Large intestine (tissue), 3 donors: Measurements from ENCODE around the gene RAMACL. TPM values are rescaled to one million over a fixed set of nuclear protein-coding genes. Genes with fewer than 3 reads are reported as not detected.

Source experiments
- DNase-seq, 2 donors: peaks; one replicate each; pipeline versions ENCODE4 v3.0.0 to v3.0.0-alpha.2; 2013
- H3K27ac ChIP-seq: one replicate; pipeline ENCODE4 v1.5.1; 2013; ENCODE audit warnings: low read length
- H3K27me3 ChIP-seq: 2 replicates; pipeline ENCODE4 v1.6.1; 2013; ENCODE audit warnings: low read length; ENCODE audit not compliant: control insufficient read depth, insufficient read depth
- H3K36me3 ChIP-seq: 2 replicates; pipeline ENCODE4 v1.6.1; 2013; ENCODE audit warnings: low read length; ENCODE audit not compliant: control insufficient read depth, insufficient read depth
- H3K4me1 ChIP-seq: one replicate; pipeline ENCODE4 v1.6.1; 2013; ENCODE audit warnings: low read length; ENCODE audit not compliant: control insufficient read depth, insufficient read depth
- H3K4me3 ChIP-seq: one replicate; pipeline ENCODE4 v1.5.1; 2013; ENCODE audit warnings: low read length
- H3K9me3 ChIP-seq: one replicate; pipeline ENCODE4 v1.6.1; 2013; ENCODE audit warnings: mild to moderate bottlenecking, low read depth, low read length, moderate library complexity; ENCODE audit not compliant: control insufficient read depth
- WGBS: methylation state at CpG from one replicate; pipeline ENCODE4 v1.1.5; 2013; ENCODE audit warnings: low lambda C conversion rate; ENCODE audit not compliant: insufficient coverage; 5-methylcytosine and 5-hydroxymethylcytosine counted together
- polyA plus RNA-seq: library from polyadenylated mRNA; unstranded; fragments of 120-200 nt; gene quantifications from one replicate; pipeline ENCODE4 v1.2.1, GENCODE V29; 2013

The RAMACL gene
- polyA plus RNA-seq, 1 donor = 0.30 TPM

DNA sequence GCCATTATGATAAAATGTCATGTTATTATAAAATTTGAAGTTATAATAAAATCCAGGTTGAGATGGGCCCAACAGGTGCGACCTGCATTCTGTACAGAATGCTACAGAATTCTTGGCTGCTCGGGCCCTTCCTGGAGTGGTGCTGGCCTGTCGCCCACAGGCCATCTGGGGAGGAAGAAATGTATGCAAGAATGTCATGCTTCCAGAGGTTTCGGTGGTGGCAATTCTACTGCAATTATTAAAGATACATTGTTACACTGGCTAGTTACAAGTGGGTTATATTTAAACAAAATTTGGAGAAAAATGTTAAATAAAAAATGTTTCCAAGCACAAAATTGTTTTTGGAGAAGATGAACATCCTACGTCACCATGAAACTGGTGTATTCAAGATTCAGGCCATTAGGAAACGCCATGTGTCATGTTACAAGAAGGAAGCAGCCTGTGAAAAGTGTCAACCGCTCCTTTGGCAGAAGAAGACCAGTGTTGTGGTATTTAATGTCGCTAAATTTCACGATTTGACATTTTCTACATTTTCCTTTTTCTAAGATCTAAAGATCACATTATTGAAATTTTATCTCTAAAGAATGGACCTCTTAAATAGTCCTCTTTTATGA is 7.1 kb downstream of the RAMACL start:
- H3K4me1 ChIP-seq = no peaks in the 10 kb centered on the region
- WGBS = 90% methylated on average over 2 of the region's 9 CpGs

GRCh38 chr6:166578536-166579236 is 7.8 kb downstream of the RAMACL start:
- H3K4me1 ChIP-seq = no peaks in the 10 kb centered on the region
- H3K36me3 ChIP-seq = no peaks in the 10 kb centered on the region
- 100% methylated on average over 1 of the region's 15 CpGs for WGBS
- no peak for DNase-seq
- no peaks in the 10 kb centered on the region for H3K9me3 ChIP-seq
- H3K4me3 ChIP-seq = no peak overlapping the region
- no peak overlapping the region for H3K27ac ChIP-seq
- no peaks in the 10 kb centered on the region for H3K27me3 ChIP-seq

More for the DNA sequence above, 7.1 kb downstream of the RAMACL start:
- Histone ChIP-seq H3K27ac (no peak overlapping the region), H3K9me3 (no peaks in the 10 kb centered on the region), H3K36me3 (no peaks in the 10 kb centered on the region), H3K27me3 (no peaks in the 10 kb centered on the region), H3K4me3 (no peak overlapping the region)
- DNase-seq = no peak

DNA sequence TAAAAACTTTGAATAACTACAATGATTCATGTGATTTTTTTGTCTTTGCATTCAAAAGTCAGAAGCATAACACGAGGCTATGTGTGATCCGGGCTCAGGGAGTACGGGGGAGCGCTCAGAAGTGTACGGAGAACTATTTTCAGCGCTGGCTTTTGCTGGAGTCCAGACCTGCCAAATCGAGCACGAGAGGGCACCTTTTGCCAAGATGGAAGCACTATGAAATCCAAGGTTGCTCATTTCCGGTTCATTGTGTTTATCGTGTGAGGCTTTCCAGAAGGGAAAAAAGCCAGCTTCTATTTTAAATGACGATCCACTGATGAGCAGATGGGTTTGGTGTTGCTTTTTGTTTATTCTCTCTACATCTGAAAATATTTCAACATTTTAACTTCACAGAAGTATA is 11.3 kb downstream of the RAMACL start:
- H3K9me3 ChIP-seq = no peaks in the 10 kb centered on the region
- no peaks in the 10 kb centered on the region for H3K36me3 ChIP-seq
- no peaks in the 10 kb centered on the region for H3K4me1 ChIP-seq
- H3K27me3 ChIP-seq = no peaks in the 10 kb centered on the region
- no peak for DNase-seq
- H3K27ac ChIP-seq = no peak overlapping the region
- no peak overlapping the region for H3K4me3 ChIP-seq
- whole genome bisulfite sequencing = 100% methylated on average over 2 of the region's 11 CpGs

DNA sequence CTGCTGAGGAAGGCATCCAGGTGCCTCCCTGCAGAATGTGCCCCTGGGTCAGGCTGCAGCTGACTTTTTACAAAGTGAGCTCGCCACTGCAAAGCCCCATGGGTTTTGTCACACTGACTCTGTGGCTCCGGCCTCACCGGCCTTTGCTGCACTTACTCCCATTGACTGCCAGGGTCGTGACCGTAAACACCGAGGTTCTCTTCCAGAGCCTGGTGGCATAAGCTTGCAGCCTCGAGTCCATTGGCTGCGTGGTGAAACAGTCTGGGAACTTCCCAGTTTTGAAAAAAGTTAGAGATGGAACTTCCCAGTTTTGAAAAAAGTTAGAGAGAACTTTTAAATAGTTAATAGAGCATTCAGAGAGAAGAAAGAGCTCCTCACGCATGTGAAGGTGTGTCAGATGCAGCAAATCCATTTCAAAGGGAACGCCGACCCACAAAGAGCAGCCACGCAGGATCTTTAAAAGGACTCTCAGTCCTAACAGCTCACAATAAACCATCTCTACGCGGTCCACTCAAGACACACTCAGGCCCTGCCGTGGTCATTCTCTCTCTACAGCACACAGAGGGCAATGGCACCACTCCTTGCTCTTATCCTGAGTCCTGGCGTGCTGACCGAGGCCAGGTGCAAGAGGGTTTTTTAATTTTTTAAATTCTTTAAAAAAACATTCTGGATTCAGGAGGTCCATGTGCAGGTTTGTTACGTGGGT is 12.8 kb downstream of the RAMACL start:
- H3K9me3 ChIP-seq = no peaks in the 10 kb centered on the region
- WGBS = 92% methylated on average over 5 of the region's 18 CpGs
- no peaks in the 10 kb centered on the region for H3K4me1 ChIP-seq
- H3K27me3 ChIP-seq = no peaks in the 10 kb centered on the region
- H3K27ac ChIP-seq = no peak overlapping the region
- no peak for DNase-seq
- H3K4me3 ChIP-seq = no peak overlapping the region
- no peaks in the 10 kb centered on the region for H3K36me3 ChIP-seq

DNA sequence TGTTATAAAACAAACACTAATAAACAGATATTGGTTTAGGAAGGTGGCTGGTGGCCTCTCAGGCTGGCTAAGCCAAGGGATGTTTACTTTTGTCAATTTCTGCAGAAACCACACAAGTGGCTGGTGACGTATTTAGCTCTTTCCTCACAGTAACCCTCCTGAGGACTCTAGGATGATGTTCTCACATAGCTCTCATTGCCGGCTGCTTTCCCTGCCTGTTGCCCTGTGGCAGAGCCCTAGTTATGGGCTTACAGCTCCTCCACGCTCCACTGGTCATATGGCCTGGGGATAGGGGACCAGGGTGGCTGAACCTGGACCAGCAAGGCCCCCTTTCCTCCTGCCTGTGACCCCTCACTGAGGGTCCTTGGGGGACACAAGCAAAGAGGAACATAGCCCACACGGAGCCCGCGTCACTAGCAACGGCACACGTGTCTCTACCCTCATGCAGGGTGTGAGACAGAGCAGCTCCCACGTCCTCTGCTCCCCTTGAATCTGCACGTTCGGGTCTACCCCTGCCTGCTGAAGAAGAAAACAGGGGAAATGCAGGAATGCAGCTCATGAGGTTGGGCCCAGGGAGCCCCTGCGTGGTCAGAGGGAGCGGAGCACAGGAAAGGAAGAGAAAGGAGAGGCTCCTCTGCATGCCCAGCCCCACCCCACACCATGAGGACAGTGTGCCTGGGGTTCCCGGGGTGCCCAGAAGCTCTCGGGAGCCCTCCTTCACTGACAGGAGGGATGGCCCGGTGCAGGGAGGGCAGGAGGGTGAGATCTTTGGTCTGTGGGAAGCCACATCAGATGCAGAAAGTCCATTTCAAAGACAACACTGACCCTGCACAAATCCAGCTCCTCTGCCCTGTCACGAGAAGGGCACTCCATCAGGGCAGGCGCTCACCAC is 13.9 kb downstream of the RAMACL start:
- Histone ChIP-seq H3K4me3 (no peak overlapping the region), H3K27ac (peak overlapping the region; percentile 20), H3K4me1 (no peaks in the 10 kb centered on the region), H3K27me3 (no peaks in the 10 kb centered on the region), H3K36me3 (no peaks in the 10 kb centered on the region), H3K9me3 (no peaks in the 10 kb centered on the region)
- no CpG with 5 or more reads among the region's 18 CpGs for WGBS
- peak in 1 of 2 donors; percentile 40 for DNase-seq

DNA sequence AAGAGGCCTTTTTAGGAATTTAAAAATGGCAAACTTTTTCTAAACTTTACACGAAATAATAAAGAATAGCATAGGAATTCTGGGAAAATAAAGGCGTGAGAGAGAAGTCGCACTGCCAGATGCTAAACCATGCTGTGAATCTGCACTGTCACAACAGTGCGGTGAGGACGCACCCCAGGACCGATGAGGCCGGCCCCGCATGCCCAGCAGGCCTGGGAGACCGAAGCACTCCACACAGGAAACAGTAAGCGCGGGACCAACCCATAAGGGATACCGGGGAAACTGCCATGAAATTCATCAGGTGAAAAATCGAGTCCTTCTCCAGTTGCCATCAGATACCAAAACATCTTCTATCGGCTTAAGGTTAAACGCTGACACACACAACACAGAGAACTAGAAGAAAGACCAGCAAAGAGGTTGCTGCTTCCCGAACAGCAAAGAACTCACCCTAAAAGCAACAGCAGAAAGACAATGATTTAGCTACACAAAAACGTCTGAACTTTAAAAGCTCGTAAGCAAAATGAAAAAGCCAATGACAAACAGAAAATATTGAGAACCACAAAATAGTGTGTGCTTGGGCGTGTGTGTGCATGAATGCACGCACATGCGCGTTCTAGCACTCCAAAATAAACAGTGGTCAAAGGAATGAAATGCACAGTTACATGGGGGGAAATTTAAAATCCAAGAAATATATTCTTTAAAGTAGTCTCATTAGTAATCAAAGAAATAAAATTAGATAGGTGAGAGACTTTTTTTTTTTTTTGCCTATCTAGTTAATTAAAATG is 15.4 kb downstream of the RAMACL start:
- H3K4me1 ChIP-seq = no peaks in the 10 kb centered on the region
- 100% methylated on average over 3 of the region's 22 CpGs for WGBS
- DNase-seq = no peak
- H3K4me3 ChIP-seq = no peak overlapping the region
- H3K27ac ChIP-seq = no peak overlapping the region
- no peaks in the 10 kb centered on the region for H3K36me3 ChIP-seq
- H3K27me3 ChIP-seq = no peaks in the 10 kb centered on the region
- H3K9me3 ChIP-seq = no peaks in the 10 kb centered on the region

GRCh38 chr6:166569206-166569605 is 17.3 kb downstream of the RAMACL start:
- Histone ChIP-seq H3K9me3 (no peaks in the 10 kb centered on the region), H3K4me1 (no peaks in the 10 kb centered on the region), H3K36me3 (no peaks in the 10 kb centered on the region), H3K27ac (no peak overlapping the region), H3K4me3 (no peak overlapping the region), H3K27me3 (no peaks in the 10 kb centered on the region)
- no CpG with 5 or more reads among the region's 13 CpGs for WGBS
- no peak for DNase-seq

- Histone ChIP-seq H3K36me3 (no peaks in the 10 kb centered on the region), H3K9me3 (no peaks in the 10 kb centered on the region), H3K4me3 (no peak overlapping the region), H3K4me1 (no peaks in the 10 kb centered on the region), H3K27me3 (no peaks in the 10 kb centered on the region), H3K27ac (no peak overlapping the region)
- no peak for DNase-seq
- WGBS = 100% methylated on average over 2 of the region's 8 CpGs
Measured at GRCh38 chr6:166567813-166568212, 18.7 kb downstream of the RAMACL start.

DNA sequence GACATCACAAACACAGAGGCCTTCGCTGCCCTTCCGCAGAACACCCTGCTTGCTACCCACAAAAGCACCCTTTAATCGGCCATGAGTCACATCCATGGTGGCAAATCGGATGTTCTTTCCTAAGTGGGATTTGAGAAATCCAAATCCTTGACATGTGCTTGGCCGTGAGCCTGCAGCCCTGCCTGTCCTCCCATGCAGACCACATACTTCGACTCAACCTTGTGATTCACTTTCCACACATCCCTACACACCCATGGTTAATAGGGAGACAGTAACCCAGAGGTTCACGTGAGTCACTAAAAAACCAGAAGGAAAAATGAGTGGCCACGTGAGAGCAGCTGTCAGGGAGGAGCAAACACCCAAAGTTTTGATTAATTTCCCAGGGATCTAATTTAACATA is 19.4 kb downstream of the RAMACL start:
- Histone ChIP-seq H3K27me3 (no peaks in the 10 kb centered on the region), H3K4me3 (no peak overlapping the region), H3K9me3 (no peaks in the 10 kb centered on the region), H3K27ac (no peak overlapping the region), H3K4me1 (no peaks in the 10 kb centered on the region), H3K36me3 (no peaks in the 10 kb centered on the region)
- no peak for DNase-seq
- WGBS = no CpG with 5 or more reads among the region's 8 CpGs
